NCI-H345 treated with DMSO at 0.1 percent for 48 hours (cell line): ENCODE data around the gene CITED4.

Source experiments
- DNase-seq: peaks from one replicate; lab custom pipeline; 2025; ENCODE audit not compliant: unreplicated experiment; lab: John Stamatoyannopoulos, UW

The CITED4 gene

DNA sequence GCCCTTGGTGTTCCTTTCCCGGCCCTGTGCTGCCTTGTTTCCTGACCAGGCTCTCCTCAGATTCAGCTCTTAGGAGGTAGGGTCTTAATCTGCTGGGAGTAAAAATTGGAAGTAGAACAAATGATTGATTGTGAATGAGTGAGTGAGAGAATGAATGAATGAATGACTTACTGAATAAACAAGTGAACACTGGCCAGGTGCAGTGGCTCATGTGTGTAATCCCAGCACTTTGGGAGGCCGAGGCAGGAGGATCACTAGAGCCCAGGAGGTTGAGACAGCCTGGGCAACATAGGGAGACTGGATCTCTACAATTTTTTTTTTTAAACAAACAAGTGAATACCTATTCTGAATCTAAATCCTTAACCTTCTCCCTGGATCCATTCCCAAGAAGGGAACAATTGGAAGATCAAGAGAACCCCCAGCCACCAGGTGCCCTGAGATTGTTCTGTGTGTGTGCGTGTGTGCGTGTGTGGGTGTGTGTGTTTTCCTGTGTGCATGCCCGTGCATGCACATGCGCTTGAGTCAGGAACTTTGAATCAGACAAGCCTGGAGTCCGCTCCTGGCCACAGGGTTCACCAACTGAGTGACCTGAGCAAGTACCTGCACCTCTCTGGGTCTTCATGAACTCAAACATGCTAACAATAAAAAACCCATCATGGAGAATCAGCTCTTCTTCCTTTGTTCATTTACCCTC is 24.3 kb upstream of the CITED4 start:
- no peak for DNase-seq

DNA sequence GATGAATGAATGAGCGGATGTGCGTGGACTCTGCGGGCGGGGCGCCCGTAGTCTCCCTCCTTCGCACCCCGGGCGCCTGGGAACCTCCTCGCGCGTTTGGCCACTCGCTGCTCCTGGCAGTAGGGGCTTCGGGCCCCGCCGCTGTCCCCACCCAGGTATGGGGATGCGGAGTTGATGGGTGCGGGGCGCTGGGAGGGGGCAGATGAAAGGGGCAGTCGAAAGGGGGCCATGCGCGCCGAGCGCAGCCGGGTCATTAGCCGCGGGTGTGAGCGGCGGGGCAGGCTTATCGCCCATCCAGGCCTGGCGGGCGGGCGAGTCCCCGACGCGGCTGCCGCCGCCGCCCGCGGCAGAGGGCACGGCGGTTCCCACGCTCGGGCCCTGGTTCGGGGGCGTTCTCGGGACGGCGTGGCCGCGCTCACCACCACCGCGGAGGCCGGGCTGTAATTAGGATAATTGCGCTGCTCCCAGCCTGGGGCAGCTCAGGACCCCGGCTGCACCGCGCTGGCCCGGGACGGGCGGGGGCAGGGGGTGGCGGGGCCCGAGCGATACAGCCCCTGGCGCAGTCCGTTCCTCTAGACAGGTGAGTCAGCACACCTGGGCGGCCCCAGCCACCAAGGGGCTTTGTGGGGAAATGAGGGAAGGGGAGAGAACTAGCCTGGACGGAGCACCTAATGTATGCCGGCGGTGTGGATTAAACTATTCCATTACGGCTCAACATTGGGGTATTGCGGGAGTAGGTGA is 22.1 kb upstream of the CITED4 start:
- DNase-seq, result no peak

DNA sequence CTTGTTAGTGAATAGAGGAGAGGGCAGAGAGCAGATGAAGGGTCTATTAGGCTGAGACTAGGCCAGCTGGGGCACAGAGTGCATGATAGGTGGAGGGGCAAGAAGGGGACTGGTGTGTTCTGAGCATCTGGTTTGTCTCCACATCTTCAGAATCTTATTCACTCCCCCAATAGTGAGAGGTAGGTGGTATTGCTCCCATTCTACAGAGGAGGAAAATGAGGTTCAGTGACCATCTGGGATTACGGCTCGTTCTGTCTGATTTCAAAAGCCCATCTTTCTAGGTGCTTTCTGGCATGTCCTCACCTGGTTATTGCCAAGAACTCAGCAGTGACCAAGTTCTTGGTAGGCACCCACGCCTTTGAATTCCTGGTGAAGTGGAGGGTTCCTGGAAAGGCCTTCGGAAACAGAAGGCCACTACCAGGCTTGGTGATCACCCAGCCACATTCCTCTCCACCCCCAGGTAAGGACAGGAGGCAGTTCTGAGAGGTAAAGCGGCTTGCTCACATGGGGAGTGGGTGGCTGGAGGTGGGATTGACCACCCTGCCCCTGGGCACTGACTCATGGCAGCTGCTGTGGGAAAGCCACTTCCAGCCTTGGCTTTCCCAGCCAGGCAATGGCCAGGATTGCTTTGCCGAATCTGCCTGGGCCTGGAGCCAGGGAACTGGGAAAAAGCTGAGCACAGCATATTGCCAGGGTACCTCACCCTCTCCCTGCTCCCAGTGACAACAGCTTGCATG is 18.8 kb upstream of the CITED4 start:
- no peak for DNase-seq

DNA sequence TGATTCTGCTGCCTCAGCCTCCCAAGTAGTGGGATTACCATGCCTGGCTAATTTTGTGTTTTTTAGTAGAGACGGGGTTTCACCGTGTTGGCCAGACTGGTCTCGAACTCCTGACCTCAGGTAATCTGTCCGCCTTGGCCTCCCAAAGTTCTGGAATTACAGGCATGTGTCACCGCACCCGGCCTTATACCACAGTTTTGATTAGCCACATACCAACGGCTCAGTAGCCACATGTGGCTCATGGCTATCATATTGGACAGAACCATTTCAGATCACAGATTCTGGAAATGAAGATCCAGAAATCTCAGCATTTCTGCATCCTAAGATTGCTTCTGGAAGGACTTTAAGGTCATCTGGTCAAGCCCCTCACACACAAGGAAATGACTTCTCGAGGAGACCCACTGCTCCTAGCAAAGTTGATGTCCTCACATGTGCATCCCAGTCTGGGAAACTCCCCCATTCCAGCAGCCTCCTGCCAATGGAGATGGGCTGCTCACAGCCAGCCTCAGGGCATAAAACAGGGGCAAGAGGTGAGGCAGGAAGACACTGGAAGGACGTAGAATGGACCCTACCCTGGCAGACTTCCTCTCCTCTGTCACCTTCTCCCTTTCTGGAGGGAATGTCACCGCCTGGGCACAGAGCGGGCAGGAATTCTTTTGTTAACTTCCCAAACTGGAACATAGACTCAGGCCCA is 17.5 kb upstream of the CITED4 start:
- no peak for DNase-seq

DNA sequence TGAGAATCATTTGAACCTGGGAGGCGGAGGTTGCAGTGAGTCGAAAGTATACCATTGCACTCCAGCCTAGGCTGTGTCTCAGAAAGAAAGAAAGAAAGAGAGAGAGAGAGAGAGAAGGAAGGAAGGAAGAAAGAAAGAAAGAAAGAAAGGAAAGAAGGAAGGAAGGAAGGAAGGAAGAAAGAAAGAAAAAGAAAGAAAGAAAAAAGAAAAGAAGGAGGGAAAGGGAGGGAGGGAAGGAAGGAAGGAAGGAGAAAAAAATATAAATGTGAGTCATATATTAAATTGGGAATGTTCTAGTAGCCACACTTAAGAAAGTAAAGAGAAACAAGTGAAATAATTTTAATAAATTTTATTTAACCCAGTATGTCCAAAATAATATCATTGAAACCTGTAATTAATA is 16.7 kb upstream of the CITED4 start:
- DNase-seq, result no peak

DNA sequence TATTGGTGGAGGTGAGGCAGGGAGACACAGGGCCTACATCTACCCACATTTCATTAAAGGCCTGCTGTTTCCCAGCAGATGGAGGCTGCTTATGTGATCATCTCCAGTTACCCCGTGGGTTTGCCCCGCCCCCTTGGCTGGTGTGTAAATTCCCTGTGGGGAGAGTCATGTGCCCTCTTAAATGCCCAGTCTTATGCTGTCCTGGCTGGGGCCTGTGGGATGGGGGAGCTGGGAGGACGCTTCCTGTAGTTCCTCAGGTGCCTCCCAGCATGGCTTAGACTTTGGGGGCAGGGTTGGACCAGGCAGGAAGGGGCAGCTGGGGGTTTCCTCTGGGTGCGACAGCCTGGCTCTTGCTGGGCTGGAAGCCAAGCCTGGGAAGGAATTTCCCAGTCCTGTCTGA is 15.5 kb upstream of the CITED4 start:
- no peak for DNase-seq

- DNase-seq, result no peak
These were observed 14.7 kb upstream of the CITED4 start for GRCh38 chr1:40876891-40877290.

- no peak for DNase-seq
These were observed 14.2 kb upstream of the CITED4 start for GRCh38 chr1:40876436-40876761.

GRCh38 chr1:40873863-40874472 is 11.8 kb upstream of the CITED4 start:
- DNase-seq, result no peak

DNA sequence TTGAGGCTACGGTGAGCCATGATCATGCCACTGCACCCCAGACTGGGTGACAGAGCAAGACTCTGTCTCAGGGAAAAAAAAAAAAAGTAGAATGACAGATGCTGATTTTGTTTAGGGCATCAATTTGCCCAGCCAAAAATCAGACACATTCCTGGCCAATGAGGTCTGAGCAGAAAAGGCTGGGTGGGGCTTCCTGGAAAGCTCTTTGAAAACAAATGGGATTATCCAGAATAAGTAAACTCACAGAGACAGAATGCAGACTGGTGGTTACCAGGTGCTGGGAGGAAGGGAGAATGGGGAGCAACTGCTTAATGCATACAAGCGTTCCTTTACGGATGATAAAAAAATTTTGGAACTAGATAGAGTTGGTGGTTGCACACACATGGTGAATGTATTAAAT is 10.1 kb upstream of the CITED4 start:
- DNase-seq, result no peak

DNA sequence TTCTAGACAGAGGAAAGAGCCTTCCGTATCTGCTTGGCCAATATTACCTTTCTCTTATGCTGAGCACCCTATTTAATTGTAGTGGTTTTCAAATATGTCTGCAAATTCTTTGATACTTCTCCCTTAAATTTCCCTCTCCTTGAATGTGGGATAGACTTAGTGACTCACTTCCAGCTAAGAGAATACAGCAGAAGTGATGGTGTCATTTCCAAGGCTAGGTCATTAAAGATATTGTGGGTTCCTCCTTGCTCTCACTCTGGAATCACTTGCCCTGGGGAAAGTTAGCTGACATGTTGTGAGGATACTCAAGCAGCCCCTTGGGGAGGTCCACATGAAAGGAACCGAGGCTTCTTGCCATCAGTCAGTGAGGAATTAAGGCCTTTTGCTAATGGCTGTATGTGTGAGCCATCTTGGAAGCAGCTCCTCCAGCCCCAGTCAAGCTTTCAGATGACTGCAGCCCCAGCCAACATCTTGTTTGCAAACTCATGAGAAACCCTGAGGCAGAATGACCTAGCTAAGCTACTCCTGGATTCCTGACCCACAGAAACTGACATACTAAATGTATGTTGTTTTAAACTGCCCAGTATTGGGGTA is 8.1 kb upstream of the CITED4 start:
- no peak for DNase-seq

DNA sequence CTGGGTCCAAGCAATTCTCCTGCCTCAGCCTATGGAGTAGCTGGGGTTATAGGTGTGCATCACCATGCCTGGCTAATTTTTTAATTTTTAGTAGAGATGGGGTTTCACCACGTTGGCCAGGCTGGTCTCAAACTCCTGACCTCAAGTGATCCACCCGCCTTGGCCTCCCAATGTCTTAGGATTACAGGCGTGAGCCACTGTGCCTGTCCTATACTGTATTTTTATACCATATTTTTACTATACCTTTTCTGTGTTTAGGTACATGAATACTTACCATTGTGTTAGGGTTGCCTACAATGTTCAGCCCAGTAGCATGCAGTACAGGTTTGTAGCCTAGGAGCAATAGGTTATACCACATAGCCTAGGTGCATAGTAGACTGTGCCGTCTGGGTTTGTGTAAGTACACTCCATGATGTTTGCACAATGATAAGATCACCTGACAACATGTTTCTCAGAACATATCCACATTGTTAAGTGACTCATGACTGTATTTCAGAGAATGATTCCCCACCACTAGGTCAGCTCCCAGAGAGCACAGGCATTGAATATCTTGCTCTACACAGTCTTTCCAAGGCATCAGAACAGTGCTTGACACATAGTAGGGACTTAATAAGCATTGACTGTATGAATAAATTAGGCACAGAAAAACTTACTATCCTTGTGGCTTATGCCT is 6.0 kb upstream of the CITED4 start:
- no peak for DNase-seq

DNA sequence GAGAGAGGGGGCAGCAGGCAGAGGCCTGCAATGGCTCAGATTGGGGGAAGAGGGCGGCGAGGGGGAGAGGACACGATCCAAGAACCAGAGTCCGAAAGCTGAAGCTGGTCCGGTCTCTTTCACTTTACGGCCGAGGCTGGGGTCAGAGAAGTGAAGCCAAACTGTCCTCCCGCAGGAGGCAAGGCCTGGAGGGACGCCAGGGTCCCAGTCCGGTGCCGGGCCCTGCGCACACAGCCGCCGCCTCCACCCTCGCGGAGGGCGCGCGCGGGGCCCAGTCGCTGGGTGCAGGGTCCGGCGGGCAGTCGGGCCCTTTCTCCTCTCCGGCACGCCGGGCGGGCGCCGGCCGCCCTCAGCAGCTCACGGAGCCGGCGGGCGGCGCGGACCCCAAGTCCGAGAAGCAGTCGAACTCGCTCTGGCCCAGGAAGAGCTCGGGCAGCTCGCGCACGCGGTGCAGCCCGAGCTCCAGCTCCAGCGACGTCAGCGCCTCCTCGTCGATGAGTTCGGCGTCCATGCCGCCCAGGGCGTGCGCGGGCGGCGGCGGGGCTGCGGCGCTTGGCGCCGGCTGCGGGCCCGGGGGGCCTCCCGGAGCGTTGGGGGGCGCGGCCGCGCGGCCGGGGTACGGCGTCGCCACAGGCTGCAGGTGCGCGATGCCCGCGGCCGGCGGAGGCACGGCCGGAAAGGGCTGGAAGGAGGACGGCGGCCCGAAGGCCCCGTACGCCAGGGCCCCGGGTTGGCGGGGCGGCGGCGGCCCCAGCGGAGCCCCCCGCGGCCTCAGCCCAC is 749 bp downstream of the CITED4 start:
- no peak for DNase-seq

- DNase-seq, result no peak
These were observed 1.4 kb downstream of the CITED4 start for GRCh38 chr1:40860706-40861223.

DNA sequence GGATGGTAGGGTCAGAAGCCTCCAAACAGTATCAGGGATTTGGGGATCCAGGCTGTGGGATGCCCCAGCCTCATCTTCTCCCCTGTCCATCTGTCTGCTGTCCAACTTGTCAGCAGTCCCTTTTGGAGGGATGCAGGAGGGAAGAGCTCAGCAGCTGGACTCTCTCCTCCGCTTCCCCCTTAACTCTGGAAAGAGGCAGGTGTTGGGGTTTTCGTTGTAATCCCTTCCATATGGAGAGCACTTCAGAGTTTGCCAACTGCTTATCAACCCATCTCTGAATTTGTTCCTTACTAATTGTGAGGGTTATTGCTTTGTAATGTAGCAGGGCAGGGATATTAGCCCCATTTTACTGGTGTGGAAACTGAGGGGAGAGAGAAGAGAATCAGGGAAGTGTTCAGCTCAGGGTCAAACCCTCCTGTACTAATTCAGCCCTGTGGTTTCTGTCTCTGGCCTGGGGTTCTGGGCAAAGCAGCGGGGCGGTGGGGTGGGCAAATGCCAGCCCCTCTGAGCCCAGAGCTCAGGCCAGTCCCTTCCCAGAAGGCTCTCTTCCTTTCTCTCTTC is 3.2 kb downstream of the CITED4 start:
- DNase-seq, result no peak

DNA sequence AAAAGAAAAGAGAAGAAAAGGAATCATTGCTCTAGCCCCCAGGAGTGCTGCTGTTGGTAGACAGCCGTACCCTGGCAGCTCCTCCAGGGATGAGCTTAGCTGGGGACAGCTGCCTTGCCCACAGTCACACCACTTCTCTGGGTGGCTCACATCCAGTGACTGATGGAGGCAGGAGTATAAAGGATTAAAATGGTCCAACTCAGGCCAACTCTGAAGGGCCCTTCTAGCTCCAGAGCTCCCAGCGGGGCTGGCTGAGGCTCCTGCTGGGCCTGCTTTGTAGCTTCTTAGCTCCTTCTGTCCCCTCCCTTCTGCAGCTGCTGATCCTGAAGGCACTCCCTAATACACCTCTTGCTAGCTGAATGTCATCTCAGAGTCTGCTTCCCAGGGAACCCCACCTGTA is 4.4 kb downstream of the CITED4 start:
- DNase-seq, result peak; percentile 88

DNA sequence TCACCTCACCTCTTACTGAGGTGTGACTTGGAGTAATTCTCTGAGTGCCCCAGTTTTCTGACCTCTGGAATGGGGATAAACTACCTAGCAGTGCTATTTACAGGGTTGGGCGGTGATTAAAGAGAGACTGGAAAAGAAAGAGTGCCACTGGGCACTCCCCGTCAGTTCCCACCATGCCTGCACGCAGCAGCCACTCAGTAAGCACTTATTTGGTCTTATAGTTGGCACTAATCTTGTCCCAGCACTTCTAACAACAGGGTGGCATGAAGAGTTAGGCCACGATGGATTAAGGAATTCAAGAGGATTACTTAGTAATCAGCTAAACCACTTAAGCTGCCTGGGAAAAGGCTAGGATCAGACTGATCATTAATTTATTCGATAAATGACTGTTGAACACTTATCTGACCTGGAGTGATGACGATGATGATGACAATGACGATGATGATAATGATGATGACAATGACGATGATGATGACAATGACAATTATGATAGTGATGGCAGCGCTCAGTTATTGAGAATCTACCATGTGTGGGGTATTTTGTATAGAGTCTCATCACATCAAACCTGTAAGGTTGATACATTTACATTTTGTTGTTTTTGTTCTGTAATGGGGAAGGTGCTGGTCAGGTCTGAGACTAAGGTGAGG is 5.4 kb downstream of the CITED4 start:
- DNase-seq, result no peak

GRCh38 chr1:40856116-40856515 is 6.0 kb downstream of the CITED4 start:
- no peak for DNase-seq

DNA sequence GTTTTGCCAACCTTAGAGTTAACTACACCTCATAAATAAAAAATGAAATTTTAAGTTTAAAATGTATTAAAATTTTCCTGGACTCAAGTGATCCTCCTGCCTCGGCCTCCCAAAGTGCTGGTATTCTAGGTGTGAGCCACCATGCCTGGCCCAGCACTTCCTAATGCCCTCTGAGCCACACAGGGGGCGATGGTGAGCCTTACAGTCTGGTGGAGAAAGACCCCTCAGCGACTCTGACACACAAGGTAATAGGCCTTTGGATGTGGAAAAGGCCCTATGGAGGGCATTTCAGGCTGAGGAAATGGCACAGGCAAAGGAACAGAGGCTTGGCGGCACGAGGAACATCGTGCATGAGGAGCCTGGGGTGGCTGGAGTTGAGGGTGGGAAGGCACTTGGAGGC is 6.7 kb downstream of the CITED4 start:
- DNase-seq, result no peak
